HepG2 (cell line): Measurements from ENCODE around the gene BCAS4. TPM values are rescaled to one million over a fixed set of nuclear protein-coding genes. Genes with fewer than 3 reads are reported as not detected.

Source experiments
- ATF7 ChIP-seq, 2 experiments: fragments of 450-650 bp in 1 of 2; sonication (generic) in 1 of 2; formaldehyde crosslinking in 1 of 2; IDR thresholded peaks; 2 replicates each; pipeline versions ENCODE4 v1.4.0 to v1.6.1; 2016 to 2020; ENCODE audit warnings: antibody characterized with exemption in 1 of 2, mild to moderate bottlenecking in 1 of 2, missing genetic modification reagents in 1 of 2
- GATA4 ChIP-seq: sonication (generic); IDR thresholded peaks from 2 replicates; pipeline ENCODE4 v1.6.1; 2016; ENCODE audit warnings: antibody characterized with exemption, low read depth, borderline replicate concordance
- HMGXB3 ChIP-seq: sonication (generic); formaldehyde crosslinking; IDR thresholded peaks from 2 replicates; pipeline ENCODE4 v1.4.0; 2020; ENCODE audit warnings: missing genetic modification reagents, borderline replicate concordance
- HNRNPUL1 ChIP-seq: fragments of 200-400 bp; formaldehyde crosslinking; IDR thresholded peaks from 2 replicates; pipeline ENCODE4 v1.6.1; 2017; ENCODE audit warnings: low read depth, mild to moderate bottlenecking, low read length, moderate library complexity
- MNT ChIP-seq: fragments of 450-650 bp; IDR thresholded peaks from 2 replicates; pipeline ENCODE4 v1.6.1; 2016
- MTA1 ChIP-seq: sonication (generic); formaldehyde crosslinking; IDR thresholded peaks from 2 replicates; pipeline ENCODE4 v1.4.0; 2020; ENCODE audit warnings: missing genetic modification reagents, mild to moderate bottlenecking, borderline replicate concordance
- RFXANK ChIP-seq: IDR thresholded peaks from 2 replicates; pipeline ENCODE4 v1.6.1; 2016
- SKIL ChIP-seq: sonication (generic); formaldehyde crosslinking; IDR thresholded peaks from 2 replicates; pipeline ENCODE4 v1.8.0; 2022; ENCODE audit warnings: missing genetic modification reagents, mild to moderate bottlenecking, moderate library complexity, borderline replicate concordance
- ZBTB4 ChIP-seq: sonication (generic); formaldehyde crosslinking; IDR thresholded peaks from 2 replicates; pipeline ENCODE4 v1.4.0; 2020; ENCODE audit warnings: missing genetic modification reagents, mild to moderate bottlenecking, borderline replicate concordance
- ZFAT ChIP-seq: sonication (generic); formaldehyde crosslinking; conservative IDR thresholded peaks from 2 replicates; pipeline ENCODE4 v1.8.1; 2023; ENCODE audit warnings: missing genetic modification reagents, inconsistent platforms
- ZNF274 ChIP-seq: sonication (generic); formaldehyde crosslinking; IDR thresholded peaks from 2 replicates; pipeline ENCODE4 v1.5.1; 2020; ENCODE audit warnings: mild to moderate bottlenecking, missing genetic modification reagents
- ZNF576 ChIP-seq: sonication (generic); formaldehyde crosslinking; IDR thresholded peaks from 2 replicates; pipeline ENCODE4 v1.4.0; 2020; ENCODE audit warnings: mild to moderate bottlenecking, missing genetic modification reagents
- ZNF691 ChIP-seq: sonication (generic); formaldehyde crosslinking; IDR thresholded peaks from 2 replicates; pipeline ENCODE4 v1.4.0; 2020; ENCODE audit warnings: missing genetic modification reagents, low read depth, mild to moderate bottlenecking, borderline replicate concordance
- polyA plus RNA-seq, 8 experiments: library from polyadenylated mRNA; depleted of rRNA in 3 of 8; stranded (reverse) in 7 of 8; unstranded in 1 of 8; fragments of >200 nt; fragmentation: Illumina TruSeq in 4 of 8; extraction: Trizol in 4 of 8; gene quantifications; 2 replicates each; pipeline versions ENCODE4 v1.2.1 to v1.2.3, GENCODE V29; 2011 to 2016; ENCODE audit warnings: low read depth in 4 of 8, missing spikeins in 1 of 8, mixed read lengths in 1 of 8; ENCODE audit not compliant: insufficient read depth in 1 of 8
- total RNA-seq, 5 experiments: library from RNA; depleted of rRNA; stranded (reverse); fragments of >200 nt; fragmentation: Illumina TruSeq; extraction: Trizol; gene quantifications; 2 replicates each; pipeline ENCODE4 v1.2.3, GENCODE V29; 2016; ENCODE audit warnings: low read depth in 1 of 5

Gene BCAS4
- total and polyA plus RNA-seq, 2 of the 13 experiments (the other 11 are each of a cell fraction or from before 2014, with no cell fraction given) = 7.2 to 8.0 TPM

GRCh38 chr20:50794846-50795634, at the start of gene BCAS4 (continued):
- TF ChIP-seq ZNF576 = no peak
- 0 out of 2 replicates have a peak, but pooled peaks have one; percentile 43 for TF ChIP-seq ZFAT (CRISPR knock-in tag)
- peak; percentile 61; the same call in 1 of the 2 replicates for TF ChIP-seq MTA1
- no peak; the same call in 1 of the 2 replicates for TF ChIP-seq HMGXB3
- TF ChIP-seq ZBTB4 (CRISPR knock-in tag) = no peak
- no peak for TF ChIP-seq SKIL (CRISPR knock-in tag)
- TF ChIP-seq ZNF691 (CRISPR knock-in tag) = peak; percentile 88
- TF ChIP-seq MNT = no peak
- TF ChIP-seq ATF7 (IDR thresholded peaks at IDR 0.05) = no peak
- TF ChIP-seq ATF7 (CRISPR knock-in tag; IDR thresholded peaks at IDR 0.05) = no peak
- TF ChIP-seq RFXANK (CRISPR knock-in tag) = no peak
- peak; percentile 89 for TF ChIP-seq ZNF274 (CRISPR knock-in tag)
- no peak for TF ChIP-seq HNRNPUL1
- TF ChIP-seq GATA4 = 0 out of 2 replicates have a peak, but pooled peaks have one; percentile 4
